Common myeloid progenitor, CD34-positive (primary cell): ENCODE results near the gene SMARCC2.

ENCODE experiments used
- CTCF ChIA-PET: fragments of 350-600 bp; sonication (Branson Sonifier 250); formaldehyde crosslinking; loops from one replicate; lab custom pipeline; 2021; ENCODE audit warnings: antibody characterized with exemption; lab: Charles Lee
- POLR2A ChIA-PET: fragments of 350-600 bp; sonication (Branson Sonifier 250); formaldehyde crosslinking; loops from one replicate; lab custom pipeline; 2021; ENCODE audit warnings: antibody characterized with exemption; lab: Charles Lee
- DNase-seq, 3 donors: peaks; one replicate each; pipeline versions ENCODE4 v3.0.0 to v3.0.0-alpha.2; 2013
- H3K27ac ChIP-seq, 2 experiments: 1 replicate in 1 of 2; 2 replicates in 1 of 2; pipeline ENCODE4 v1.7.0; 2013; ENCODE audit warnings: inconsistent platforms in 2 of 2, low read length in 2 of 2, mild to moderate bottlenecking in 2 of 2, low read depth in 1 of 2, moderate library complexity in 1 of 2; ENCODE audit not compliant: severe bottlenecking in 2 of 2, insufficient read depth in 1 of 2, poor library complexity in 1 of 2
- H3K27me3 ChIP-seq, 5 experiments: replicated peaks in 2 of 5; 1 replicate in 3 of 5; 2 replicates in 2 of 5; pipeline versions ENCODE4 v1.6.1 to v1.7.0; 2013; ENCODE audit warnings: low read length in 4 of 5, mild to moderate bottlenecking in 2 of 5, moderate library complexity in 2 of 5, inconsistent platforms in 1 of 5; ENCODE audit not compliant: insufficient read depth in 5 of 5, control insufficient read depth in 4 of 5
- H3K36me3 ChIP-seq, 4 experiments: 1 replicate in 2 of 4; 2 replicates in 2 of 4; pipeline versions ENCODE4 v1.6.1 to v1.7.0; 2013; ENCODE audit warnings: low read length in 3 of 4, control low read depth in 1 of 4, mild to moderate bottlenecking in 1 of 4; ENCODE audit not compliant: control insufficient read depth in 4 of 4, insufficient read depth in 4 of 4
- H3K4me1 ChIP-seq, 4 experiments: 1 replicate in 3 of 4; 2 replicates in 1 of 4; pipeline versions ENCODE4 v1.6.1 to v1.7.1; 2013; ENCODE audit warnings: low read length in 3 of 4, mild to moderate bottlenecking in 3 of 4, control low read depth in 1 of 4, inconsistent platforms in 1 of 4, moderate library complexity in 1 of 4; ENCODE audit not compliant: control insufficient read depth in 4 of 4, insufficient read depth in 4 of 4; ENCODE audit errors: control extremely low read depth in 1 of 4
- H3K4me3 ChIP-seq, 7 experiments: 1 replicate in 4 of 7; 2 replicates in 3 of 7; pipeline versions ENCODE4 v1.5.1 to v1.7.0; 2013; ENCODE audit warnings: mild to moderate bottlenecking in 7 of 7, low read length in 6 of 7, moderate library complexity in 6 of 7, inconsistent platforms in 2 of 7, low read depth in 2 of 7, control low read depth in 1 of 7; ENCODE audit not compliant: insufficient read depth in 4 of 7, control insufficient read depth in 1 of 7; ENCODE audit errors: extremely low read depth in 1 of 7
- H3K9me3 ChIP-seq, 5 experiments: 1 replicate in 4 of 5; 2 replicates in 1 of 5; pipeline versions ENCODE4 v1.6.1 to v1.7.1; 2013; ENCODE audit warnings: low read length in 4 of 5, mild to moderate bottlenecking in 2 of 5, inconsistent platforms in 1 of 5, low read depth in 1 of 5, moderate library complexity in 1 of 5; ENCODE audit not compliant: control insufficient read depth in 4 of 5, insufficient read depth in 2 of 5; ENCODE audit errors: control extremely low read depth in 1 of 5
- WGBS: methylation state at CpG from one replicate; pipeline ENCODE4 v1.1.5; 2013; ENCODE audit not compliant: insufficient coverage; 5-methylcytosine and 5-hydroxymethylcytosine counted together

Gene SMARCC2

GRCh38 chr12:56162468-56163290 lies 26.6 kb downstream of the SMARCC2 start:
- H3K27me3 ChIP-seq, result no peaks in the 10 kb centered on the region
- H3K36me3 ChIP-seq, result peaks cover 2 to 78% (median 63%) of the 10 kb centered on the region in 4 experiments
- WGBS, result 92% methylated on average over 5 of the region's 11 CpGs
- ChIA-PET POLR2A (interaction anchor here (0.6 to 1.8 kb wide), 8 partner anchors 13 to 609 kb away, joined by 3 to 5 read pairs (median 4); partner anchors contain the start of genes ESYT1 and ZC3H10), CTCF (interaction anchor here (0.9 to 6.0 kb wide), 8 partner anchors 8 to 96 kb away, joined by 3 to 47 read pairs (median 5); partner anchors contain the start of genes ANKRD52, SMARCC2 and ZC3H10)
- peaks cover 10 to 25% (median 22%) of the 10 kb centered on the region in 4 experiments for H3K4me1 ChIP-seq
- peak in 1 of 3 donors; percentile 20 for DNase-seq
- H3K27ac ChIP-seq, result peak overlapping the region in 1 of 2 experiments; percentile 20
- no peak overlapping the region for H3K4me3 ChIP-seq
- H3K9me3 ChIP-seq, result no peaks in the 10 kb centered on the region

GRCh38 chr12:56161690-56162351 lies 27.5 kb downstream of the SMARCC2 start:
- Histone ChIP-seq H3K4me3 (no peak overlapping the region), H3K4me1 (peaks cover 10 to 33% (median 30%) of the 10 kb centered on the region in 4 experiments), H3K9me3 (no peaks in the 10 kb centered on the region), H3K27ac (no peak overlapping the region), H3K27me3 (no peaks in the 10 kb centered on the region), H3K36me3 (peaks cover 2 to 70% (median 60%) of the 10 kb centered on the region in 4 experiments)
- WGBS, result 98% methylated on average over 6 of the region's 10 CpGs
- CTCF ChIA-PET, result interaction anchor here (0.7 to 6.0 kb wide), 13 partner anchors 7 to 96 kb away, joined by 3 to 47 read pairs (median 5); partner anchors contain the start of genes ANKRD52, ESYT1, SMARCC2 and ZC3H10
- POLR2A ChIA-PET, result interaction anchor here (0.6 to 1.8 kb wide), 6 partner anchors 16 to 610 kb away, joined by 3 to 6 read pairs (median 4); partner anchors contain the start of genes ESYT1 and RNF41
- DNase-seq, result no peak

- H3K4me3 ChIP-seq, result peak overlapping the region in 1 of 7 experiments; percentile 41
- CTCF ChIA-PET, result interaction anchor here (0.6 to 6.0 kb wide), 13 partner anchors 8 to 69 kb away, joined by 3 to 47 read pairs (median 4); partner anchors contain the start of genes ESYT1, SMARCC2 and ZC3H10
Measured at GRCh38 chr12:56160894-56161689, 28.2 kb downstream of the SMARCC2 start.

GRCh38 chr12:56160193-56160763 lies 29.0 kb downstream of the SMARCC2 start:
- CTCF ChIA-PET, result interaction anchor here (0.6 to 5.6 kb wide), 10 partner anchors 9 to 69 kb away, joined by 3 to 36 read pairs (median 4); partner anchors contain the start of genes SMARCC2 and ZC3H10
- peak overlapping the region in 1 of 2 experiments; percentile 98 for H3K27ac ChIP-seq

More at GRCh38 chr12:56160894-56161689, 28.2 kb downstream of the SMARCC2 start:
- Histone ChIP-seq H3K9me3 (no peaks in the 10 kb centered on the region), H3K27ac (peak overlapping the region in 1 of 2 experiments; percentile 98), H3K36me3 (peaks cover 2 to 65% (median 58%) of the 10 kb centered on the region in 4 experiments), H3K27me3 (no peaks in the 10 kb centered on the region), H3K4me1 (peaks cover 10 to 35% (median 31%) of the 10 kb centered on the region in 4 experiments)
- no peak for DNase-seq
- POLR2A ChIA-PET, result interaction anchor here (0.6 to 1.4 kb wide), 4 partner anchors 10 to 61 kb away, joined by 4 to 6 read pairs (median 4); partner anchors contain the start of genes ESYT1 and RNF41
- 96% methylated on average over 6 of the region's 11 CpGs for WGBS

GRCh38 chr12:56159482-56160192 lies 29.6 kb downstream of the SMARCC2 start:
- Histone ChIP-seq H3K27me3 (no peaks in the 10 kb centered on the region), H3K9me3 (no peaks in the 10 kb centered on the region), H3K27ac (peak overlapping the region; percentile 94 to 98), H3K36me3 (peaks cover 0 to 61% (median 52%) of the 10 kb centered on the region in 4 experiments), H3K4me3 (peak overlapping the region in 6 of 7 experiments; percentile 71 to 99 (median 96)), H3K4me1 (peaks cover 10 to 35% (median 31%) of the 10 kb centered on the region in 4 experiments)
- 64% methylated on average over 4 of the region's 8 CpGs for WGBS
- POLR2A ChIA-PET, result interaction anchor here (0.5 to 2.6 kb wide), 5 partner anchors 10 to 52 kb away, joined by 3 to 24 read pairs (median 4); partner anchors contain the start of genes ESYT1 and ZC3H10
- CTCF ChIA-PET, result interaction anchor here (0.8 to 5.6 kb wide), 12 partner anchors 12 to 41 kb away, joined by 3 to 36 read pairs (median 4); partner anchors contain the start of genes ESYT1, SMARCC2 and ZC3H10
- no peak for DNase-seq

More at GRCh38 chr12:56160193-56160763, 29.0 kb downstream of the SMARCC2 start:
- Histone ChIP-seq H3K27me3 (no peaks in the 10 kb centered on the region), H3K4me1 (peaks cover 10 to 35% (median 31%) of the 10 kb centered on the region in 4 experiments), H3K36me3 (peaks cover 0 to 64% (median 56%) of the 10 kb centered on the region in 4 experiments), H3K4me3 (peak overlapping the region in 5 of 7 experiments; percentile 41 to 98 (median 91)), H3K9me3 (no peaks in the 10 kb centered on the region)
- no peak for DNase-seq
- POLR2A ChIA-PET, result interaction anchor here (1.0 to 1.2 kb wide), 2 partner anchors 28 to 32 kb away, joined by 4 to 6 read pairs; partner anchors contain the start of gene ESYT1
- WGBS, result 65% methylated on average over 5 of the region's 7 CpGs
